Heart right ventricle (tissue), 16 donors: Measurements from ENCODE around the gene WDR33. TPM values are rescaled to one million over a fixed set of nuclear protein-coding genes. Genes with fewer than 3 reads are reported as not detected.

ENCODE experiments used
- ATAC-seq, 8 donors: fragments of 200-7000 bp; cut with Tn5 transposase; one replicate each; pipeline ENCODE4 v1.9.1; 2020; ENCODE audit warnings: mild to moderate bottlenecking in 8 of 8, moderate library complexity in 8 of 8, moderate number of reproducible peaks in 1 of 8
- DNase-seq, 2 donors: peaks; one replicate each; pipeline ENCODE4 v3.0.0-alpha.2; 2020
- H3K27ac ChIP-seq, 10 donors: fragments of 200-600 bp; sonication (generic) in 2 of 10; one replicate each; pipeline versions ENCODE4 v1.5.0 to v1.8.0; 2020 to 2022; ENCODE audit warnings: mild to moderate bottlenecking in 3 of 10
- H3K27me3 ChIP-seq, 7 donors: fragments of 200-600 bp; one replicate each; pipeline ENCODE4 v1.8.0; 2021 to 2022; ENCODE audit warnings: mild to moderate bottlenecking in 2 of 7
- H3K36me3 ChIP-seq, 9 donors: fragments of 200-600 bp; sonication (generic) in 1 of 9; one replicate each; pipeline versions ENCODE4 v1.5.0 to v1.8.0; 2020 to 2022; ENCODE audit warnings: mild to moderate bottlenecking in 2 of 9
- H3K4me1 ChIP-seq, 9 donors: fragments of 200-600 bp; sonication (generic) in 1 of 9; one replicate each; pipeline versions ENCODE4 v1.5.0 to v1.8.0; 2020 to 2022; ENCODE audit warnings: mild to moderate bottlenecking in 4 of 9
- H3K4me3 ChIP-seq, 10 donors: fragments of 200-600 bp; sonication (generic) in 2 of 10; one replicate each; pipeline versions ENCODE4 v1.5.0 to v1.8.0; 2020 to 2022; ENCODE audit warnings: mild to moderate bottlenecking in 7 of 10, moderate library complexity in 2 of 10
- H3K9me3 ChIP-seq, 11 donors: fragments of 200-600 bp in 10 of 11; sonication (generic) in 2 of 11; one replicate each; pipeline versions ENCODE4 v1.5.0 to v1.8.0; 2013 to 2022; ENCODE audit warnings: mild to moderate bottlenecking in 2 of 11, control low read depth in 1 of 11, moderate library complexity in 1 of 11
- CTCF ChIP-seq, 9 donors: fragments of 200-600 bp; sonication (generic) in 2 of 9; IDR thresholded peaks; one replicate each; pipeline versions ENCODE4 v1.5.0 to v1.8.0; 2021 to 2022; ENCODE audit warnings: antibody characterized with exemption in 9 of 9, mild to moderate bottlenecking in 5 of 9, moderate library complexity in 1 of 9
- WGBS, 2 donors: extraction: QIAGEN DNeasy Blood & Tissue Kit; methylation state at CpG; one replicate each; pipeline ENCODE4 v1.1.7; 2013; ENCODE audit warnings: inconsistent platforms in 1 of 2; 5-methylcytosine and 5-hydroxymethylcytosine counted together
- intact Hi-C, 10 donors: fragments of 100-400 bp; cut with DNase I; formaldehyde crosslinking; loops; one replicate each; pipeline versions ENCODE4 v1.11.1 to v1.14.2; 2022
- polyA plus RNA-seq, 2 donors: library from polyadenylated mRNA; stranded (reverse); fragments of 200-250 nt; gene quantifications; one replicate each; pipeline ENCODE4 v1.2.3, GENCODE V29; 2013
- total RNA-seq, 10 donors: library from RNA; stranded (reverse); fragmentation: NEBNext Ultra II Directional in 3 of 10; extraction: Animal tissue kit (Norgen Biotek cat#: 25700) in 3 of 10; gene quantifications; one replicate each; pipeline versions ENCODE4 v1.2.1 to v1.2.4, GENCODE V29; 2021 to 2023
- donor health status: Arrhythmogenic right ventricular cardiomyopathy.
- donor health status: ischemic (EF 13 %, LVEDD 7.1; RV severe dilation, severe dysfunction).
- donor health status: healthy with polysubstance abuse.
- donor health status: DM: no; HTN: yes; CAD: no.
- donor health status: DM: no; HTN: no; CAD: no.
- donor health status: ischemic (EF 25% LVEDD 6.9; RV normal size, moderate dysfunction).
- donor health status: ischemic (EF 25% LVEDD 5.7; RV mildly dilated, moderate dysfunction).
- donor health status: healthy.
- donor health status: DM: yes; HTN: yes; CAD: no.
- donor health status: Ischemic cardiomyopathy.
- donor health status: ischemic (EF 35%, LVEDD 5.7; RV mildly dilated, moderate dysfunction).
- donor health status: nonischemic (EF 11% LVEDD 7.7; RV severe dilation, severe dysfunction).
- donor health status: DM: yes; HTN: yes; CAD: no.
- donor health status: PGD.
- donor health status: ischemic (EF 29% LVEDD 5.4; RV normal size, mild dysfunction).
- donor health status: nonischemic (EF 23%, LVEDD 6.1; RV moderate dilation, normal function).

The WDR33 gene
- total and polyA plus RNA-seq, 12 donors: 10.5 to 47.6 (median 42.1) TPM

DNA sequence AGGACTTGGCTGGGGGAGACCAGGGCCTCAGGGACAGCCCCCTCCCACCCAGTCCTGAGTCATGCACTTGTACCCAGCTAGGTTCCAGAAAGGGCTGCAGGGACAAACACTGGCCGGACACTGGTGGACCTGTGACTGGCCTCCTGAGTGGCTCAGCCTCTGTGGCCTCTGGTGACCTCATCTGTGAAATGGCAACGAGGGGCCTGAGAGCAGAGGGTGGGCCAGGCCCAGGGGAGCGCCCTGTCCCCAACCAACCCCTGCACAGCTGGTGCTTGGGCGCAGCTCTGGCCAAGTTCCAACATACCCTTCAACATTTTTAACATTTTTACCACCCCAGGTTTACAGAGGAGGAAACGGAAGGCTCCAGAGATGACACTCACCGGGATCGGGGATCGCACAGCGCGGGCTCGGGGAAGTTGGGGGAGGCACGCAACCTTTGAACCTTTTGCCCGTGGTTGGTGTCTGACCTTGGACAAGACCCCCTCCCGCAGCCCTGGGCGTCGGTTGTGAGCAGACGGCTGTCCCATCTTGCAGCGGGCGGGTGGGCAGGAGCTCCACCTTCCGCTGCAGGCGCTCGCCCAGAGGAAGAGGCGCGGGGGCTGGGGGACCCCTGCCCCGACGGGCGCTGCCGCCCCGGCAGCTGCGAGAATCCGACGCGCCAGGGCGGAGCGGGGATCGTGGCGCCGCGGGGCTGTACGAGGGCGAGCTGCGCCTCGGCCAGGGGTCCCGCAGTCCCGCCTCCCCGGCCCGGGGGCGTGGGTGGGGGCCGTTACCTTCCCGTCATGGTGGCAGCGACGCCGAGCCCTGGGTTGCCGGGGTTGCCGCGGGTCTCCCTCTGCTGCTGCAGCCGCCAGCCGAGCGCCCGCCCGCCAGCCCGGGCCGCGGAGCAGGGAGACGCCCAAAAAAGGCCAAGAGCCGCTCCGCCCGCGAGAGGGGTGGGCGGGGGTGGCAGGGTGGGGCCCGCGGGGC lies 136.4 kb downstream of the WDR33 start:
- peak; percentile 28 to 47 (median 41) for ATAC-seq
- no peak for TF ChIP-seq CTCF (IDR thresholded peaks at IDR 0.05)
- intact Hi-C loops: loop anchor here in 5 of 10 donors (2.0 to 10.0 kb wide), 7 partner anchors 16 to 160 kb away; no protein-coding TSS in a partner anchor
- peaks cover 8 to 80% (median 52%) of the 10 kb centered on the region in 9 donors for H3K4me1 ChIP-seq
- WGBS, 2 donors: 4% methylated on average over 60 to 72 of the region's 72 CpGs
- peak in 1 of 2 donors; percentile 70 for DNase-seq
- H3K36me3 ChIP-seq: peaks cover 0 to 12% (median 0%) of the 10 kb centered on the region in 9 donors
- peak overlapping the region; percentile 88 to 98 (median 97) for H3K27ac ChIP-seq
- H3K4me3 ChIP-seq: peak overlapping the region; percentile 57 to 95 (median 78)
- H3K27me3 ChIP-seq: peaks cover 0 to 38% (median 0%) of the 10 kb centered on the region in 7 donors
- H3K9me3 ChIP-seq: no peaks in the 10 kb centered on the region

GRCh38 chr2:127673291-127674069 lies 137.5 kb downstream of the WDR33 start:
- TF ChIP-seq CTCF (IDR thresholded peaks at IDR 0.05): no peak
- ATAC-seq: peak in 6 of 8 donors; percentile 18 to 42 (median 32)
- intact Hi-C loops: loop anchor here in 3 of 10 donors (2.0 to 10.0 kb wide), 3 partner anchors 15 to 159 kb away; no protein-coding TSS in a partner anchor
- Histone ChIP-seq H3K9me3 (peaks cover 0 to under 1% (median 0%) of the 10 kb centered on the region in 11 donors), H3K27me3 (peaks cover 0 to 38% (median 0%) of the 10 kb centered on the region in 7 donors), H3K27ac (peak overlapping the region; percentile 88 to 98 (median 97)), H3K4me3 (peak overlapping the region; percentile 57 to 95 (median 78)), H3K36me3 (peaks cover 0 to 12% (median 0%) of the 10 kb centered on the region in 9 donors), H3K4me1 (peaks cover 8 to 82% (median 62%) of the 10 kb centered on the region in 9 donors)
- peak in 1 of 2 donors; percentile 22 for DNase-seq
- 33 to 40% methylated on average over 17 of the region's 17 CpGs for WGBS, 2 donors

DNA sequence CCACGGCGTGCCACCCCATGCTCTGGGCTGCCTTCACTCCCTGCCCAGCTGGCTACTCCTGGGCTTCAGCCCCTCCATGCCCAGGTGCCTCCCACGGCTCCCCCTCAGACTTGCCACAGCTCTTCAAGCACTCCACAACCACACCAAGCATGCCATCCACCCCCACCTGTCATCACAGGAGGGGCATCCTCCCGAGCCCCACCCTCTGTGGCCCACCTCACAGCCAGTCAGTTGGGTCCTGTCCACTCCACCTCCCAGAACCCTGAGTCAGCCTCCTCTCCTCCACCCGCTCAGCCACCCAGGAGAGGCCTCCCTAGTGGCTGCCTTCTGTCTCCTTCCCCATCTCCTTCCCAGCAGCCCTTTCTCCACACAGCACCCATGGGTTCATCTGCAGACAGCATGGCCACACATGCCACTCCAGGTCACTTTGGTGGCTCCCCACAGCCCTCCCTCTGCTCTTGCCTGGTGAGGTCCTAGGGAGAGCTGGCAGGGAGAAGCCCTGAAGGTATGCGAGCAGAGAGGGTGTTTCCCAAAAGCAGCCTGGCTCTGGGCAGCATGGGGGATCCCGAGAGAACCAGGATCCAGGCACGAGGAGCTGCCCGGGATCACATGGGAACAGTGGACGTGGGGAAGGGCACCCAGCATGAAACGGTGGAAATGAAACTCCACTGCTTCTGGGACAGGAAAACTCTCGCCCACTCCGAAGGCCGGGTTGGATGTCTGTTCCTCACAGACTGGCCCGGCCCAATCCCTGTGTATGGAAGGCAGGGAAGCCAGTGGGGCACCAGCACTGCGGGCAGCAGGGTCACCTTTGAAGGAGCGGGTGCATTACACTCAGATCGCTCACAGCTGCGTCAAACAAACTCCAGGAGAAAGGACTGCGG lies 138.4 kb downstream of the WDR33 start:
- peak; percentile 33 to 39 for DNase-seq
- ATAC-seq: peak; percentile 4 to 47 (median 30)
- peak overlapping the region; percentile 57 to 95 (median 78) for H3K4me3 ChIP-seq
- intact Hi-C loops: loop anchor here in 2 of 10 donors (2.0 to 10.0 kb wide), 2 partner anchors 14 to 158 kb away; no protein-coding TSS in a partner anchor
- H3K4me1 ChIP-seq: peaks cover 8 to 90% (median 70%) of the 10 kb centered on the region in 9 donors
- H3K27ac ChIP-seq: peak overlapping the region; percentile 88 to 98 (median 97)
- WGBS, 2 donors: 36 to 37% methylated on average over 20 of the region's 20 CpGs
- H3K36me3 ChIP-seq: peaks cover 0 to 12% (median 0%) of the 10 kb centered on the region in 9 donors
- TF ChIP-seq CTCF (IDR thresholded peaks at IDR 0.05): no peak
- H3K27me3 ChIP-seq: peaks cover 0 to 38% (median 0%) of the 10 kb centered on the region in 7 donors
- H3K9me3 ChIP-seq: peaks cover 0 to 9% (median 0%) of the 10 kb centered on the region in 11 donors
